Astrocyte (in vitro differentiated cells and primary cell): ENCODE results near the gene GALNT17. TPM values are rescaled to one million over a fixed set of nuclear protein-coding genes. Genes with fewer than 3 reads are reported as not detected.

ENCODE experiments used
- DNase-seq: peaks from one replicate; pipeline ENCODE4 v3.0.0-alpha.2; 2010; ENCODE audit warnings: low read depth
- FAIRE-seq: peaks from 2 replicates; lab custom pipeline; 2011; peaks lifted over from hg19 to GRCh38; lab: Jason Lieb, UNC
- H2AFZ ChIP-seq: 2 replicates; pipeline ENCODE4 v1.6.0; 2012; ENCODE audit warnings: low read depth, low read length, inconsistent platforms
- H3K27ac ChIP-seq: 2 replicates; pipeline ENCODE4 v1.5.1; 2011; ENCODE audit warnings: low read depth, low read length, inconsistent platforms
- H3K27me3 ChIP-seq: 2 replicates; pipeline ENCODE4 v1.6.0; 2011; ENCODE audit warnings: low read length, inconsistent platforms; ENCODE audit not compliant: insufficient read depth
- H3K36me3 ChIP-seq: 2 replicates; pipeline ENCODE4 v1.5.1; 2011; ENCODE audit warnings: low read length, inconsistent platforms; ENCODE audit not compliant: insufficient read depth
- H3K4me1 ChIP-seq: 2 replicates; pipeline ENCODE4 v1.5.1; 2011; ENCODE audit warnings: low read length, inconsistent platforms; ENCODE audit not compliant: insufficient read depth
- H3K4me2 ChIP-seq: 2 replicates; pipeline ENCODE4 v1.6.0; 2012; ENCODE audit warnings: low read length, inconsistent platforms
- H3K4me3 ChIP-seq: 2 replicates; pipeline ENCODE4 v1.5.1; 2011; ENCODE audit warnings: low read depth, mild to moderate bottlenecking, low read length, inconsistent platforms; ENCODE audit not compliant: insufficient read depth
- H3K79me2 ChIP-seq: 2 replicates; pipeline ENCODE4 v1.6.0; 2012; ENCODE audit warnings: mild to moderate bottlenecking, low read length, inconsistent platforms; ENCODE audit not compliant: insufficient read depth
- H3K9ac ChIP-seq: 2 replicates; pipeline ENCODE4 v1.6.0; 2012; ENCODE audit warnings: mild to moderate bottlenecking, low read length, inconsistent platforms
- H3K9me3 ChIP-seq: 2 replicates; pipeline ENCODE4 v1.5.1; 2012; ENCODE audit warnings: low read depth, mild to moderate bottlenecking, low read length, inconsistent platforms; ENCODE audit not compliant: insufficient read depth
- H4K20me1 ChIP-seq: 2 replicates; pipeline ENCODE4 v1.6.0; 2012; ENCODE audit warnings: low read length, inconsistent platforms; ENCODE audit not compliant: insufficient read depth
- H3K27ac Mint-ChIP-seq: one replicate; pipeline ENCODE4 v1.8.0; 2021; ENCODE audit warnings: mild to moderate bottlenecking, mixed read lengths; ENCODE audit not compliant: unreplicated experiment
- H3K27me3 Mint-ChIP-seq: one replicate; pipeline ENCODE4 v1.8.0; 2021; ENCODE audit warnings: low read depth, mixed read lengths; ENCODE audit not compliant: unreplicated experiment
- H3K36me3 Mint-ChIP-seq: one replicate; pipeline ENCODE4 v1.8.0; 2021; ENCODE audit warnings: low read depth, mixed read lengths; ENCODE audit not compliant: unreplicated experiment
- H3K4me1 Mint-ChIP-seq: one replicate; pipeline ENCODE4 v1.8.0; 2021; ENCODE audit warnings: low read depth, mixed read lengths; ENCODE audit not compliant: unreplicated experiment
- H3K4me3 Mint-ChIP-seq: one replicate; pipeline ENCODE4 v1.8.0; 2021; ENCODE audit warnings: mild to moderate bottlenecking, moderate library complexity, mixed read lengths; ENCODE audit not compliant: unreplicated experiment
- H3K9me3 Mint-ChIP-seq: one replicate; pipeline ENCODE4 v1.8.0; 2021; ENCODE audit warnings: mild to moderate bottlenecking, mixed read lengths; ENCODE audit not compliant: unreplicated experiment
- CTCF ChIP-seq: IDR thresholded peaks from 2 replicates; pipeline ENCODE4 v1.5.1; 2011; ENCODE audit warnings: low read depth, mild to moderate bottlenecking, inconsistent platforms, low read length, moderate library complexity; ENCODE audit not compliant: insufficient read depth
- EZH2 ChIP-seq: IDR thresholded peaks from 2 replicates; pipeline ENCODE4 v1.6.1; 2012; ENCODE audit warnings: mild to moderate bottlenecking, low read length, inconsistent platforms; ENCODE audit not compliant: insufficient read depth
- total RNA-seq: library from RNA; stranded (reverse); gene quantifications from 2 replicates; pipeline ENCODE4 v1.2.1, GENCODE V29; 2021

The GALNT17 gene
- total RNA-seq, 1 donor from 2014 or later, result 7.8 TPM

- Mint-ChIP-seq H3K9me3 (no peaks in the 10 kb centered on the region), H3K4me3 (peak overlapping the region; percentile 84), H3K27me3 (peaks cover 36% of the 10 kb centered on the region), H3K4me1 (peaks cover 2% of the 10 kb centered on the region), H3K36me3 (no peaks in the 10 kb centered on the region), H3K27ac (no peak overlapping the region)
- FAIRE-seq (no peak), DNase-seq (no peak)
- no peak overlapping the region for H3K27ac ChIP-seq
- no peaks in the 10 kb centered on the region for H3K79me2 ChIP-seq
- TF ChIP-seq CTCF (no peak), EZH2 (no peak)
- H3K9me3 ChIP-seq, result no peaks in the 10 kb centered on the region
- no peaks in the 10 kb centered on the region for H3K4me1 ChIP-seq
- H3K36me3 ChIP-seq, result no peaks in the 10 kb centered on the region
- H3K9ac ChIP-seq, result no peak overlapping the region
- peak overlapping the region; percentile 84 for H3K4me2 ChIP-seq
- peaks cover 7% of the 10 kb centered on the region for H3K27me3 ChIP-seq
- no peak overlapping the region for H2AFZ ChIP-seq
- H3K4me3 ChIP-seq, result peak overlapping the region; percentile 17
- peaks cover 10% of the 10 kb centered on the region for H4K20me1 ChIP-seq
Measured at GRCh38 chr7:71133232-71133622, 1.3 kb downstream of the GALNT17 start.

GRCh38 chr7:71133856-71134255 lies 1.9 kb downstream of the GALNT17 start:
- Histone ChIP-seq H3K36me3 (no peaks in the 10 kb centered on the region), H3K9me3 (no peaks in the 10 kb centered on the region), H3K4me1 (no peaks in the 10 kb centered on the region), H3K9ac (no peak overlapping the region), H3K27ac (no peak overlapping the region), H4K20me1 (peaks cover 10% of the 10 kb centered on the region), H3K4me2 (peak overlapping the region; percentile 84), H2AFZ (no peak overlapping the region), H3K79me2 (no peaks in the 10 kb centered on the region), H3K4me3 (no peak overlapping the region), H3K27me3 (peaks cover 7% of the 10 kb centered on the region)
- H3K27me3 Mint-ChIP-seq, result peaks cover 35% of the 10 kb centered on the region
- no peaks in the 10 kb centered on the region for H3K36me3 Mint-ChIP-seq
- TF ChIP-seq EZH2, result no peak
- TF ChIP-seq CTCF, result no peak
- DNase-seq, result no peak
- H3K4me3 Mint-ChIP-seq, result peak overlapping the region; percentile 84
- no peak overlapping the region for H3K27ac Mint-ChIP-seq
- peaks cover 2% of the 10 kb centered on the region for H3K4me1 Mint-ChIP-seq
- FAIRE-seq, result no peak
- no peaks in the 10 kb centered on the region for H3K9me3 Mint-ChIP-seq

- no peak for FAIRE-seq
- Histone ChIP-seq H4K20me1 (peaks cover 10% of the 10 kb centered on the region), H3K4me2 (no peak overlapping the region), H3K4me3 (no peak overlapping the region), H3K79me2 (no peaks in the 10 kb centered on the region), H3K36me3 (no peaks in the 10 kb centered on the region), H3K27me3 (peaks cover 7% of the 10 kb centered on the region), H3K9me3 (no peaks in the 10 kb centered on the region), H3K4me1 (no peaks in the 10 kb centered on the region), H2AFZ (no peak overlapping the region), H3K9ac (no peak overlapping the region), H3K27ac (no peak overlapping the region)
- TF ChIP-seq CTCF (no peak), EZH2 (no peak)
- Mint-ChIP-seq H3K36me3 (no peaks in the 10 kb centered on the region), H3K9me3 (no peaks in the 10 kb centered on the region), H3K27ac (no peak overlapping the region), H3K4me1 (peaks cover 2% of the 10 kb centered on the region), H3K4me3 (no peak overlapping the region), H3K27me3 (peaks cover 27% of the 10 kb centered on the region)
- no peak for DNase-seq
Measured at GRCh38 chr7:71135116-71135515, 3.2 kb downstream of the GALNT17 start.
